ENCODE measurements around the gene COX7B.
"Not testable (repeated sequence)": the region's sequence is repeated elsewhere in the genome, so short reads cannot be mapped to it uniquely, and the experiment has no call there.

The COX7B gene, protein sequence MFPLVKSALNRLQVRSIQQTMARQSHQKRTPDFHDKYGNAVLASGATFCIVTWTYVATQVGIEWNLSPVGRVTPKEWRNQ

GRCh38 chrX:77899081-77899828, at the start of gene COX7B:
Gene COX7B (plus strand): TSS chrX:77899468. CDS start chrX:77899554, 86 bp downstream.
- DNase-seq (ENCODE audit: low read depth): no peak

DNA sequence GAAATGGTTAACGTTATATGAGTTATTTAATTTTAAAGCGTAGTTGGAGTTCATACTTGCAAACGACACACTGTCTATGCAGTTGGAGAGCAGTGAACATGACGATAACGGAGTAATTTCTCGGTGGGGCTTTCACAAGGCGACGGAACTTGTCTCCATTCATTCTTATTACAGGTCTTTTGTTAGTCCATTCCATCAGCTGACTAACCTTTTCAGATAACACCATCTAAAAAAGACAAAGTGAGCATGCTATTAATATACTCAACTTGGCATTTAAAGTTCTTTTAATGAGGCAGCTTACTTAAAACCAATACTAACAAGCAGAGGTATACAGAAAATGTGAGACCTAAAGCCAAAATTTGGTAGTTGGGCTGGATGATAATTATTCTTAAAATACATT, 23.9 kb upstream of the COX7B start:
- DNase-seq (ENCODE audit: low read depth): no peak

GRCh38 chrX:77881418-77881817, 17.9 kb upstream of the COX7B start:
- not testable (repeated sequence) for DNase-seq (ENCODE audit: low read depth)

- no peak for DNase-seq (ENCODE audit: low read depth)
Measured at GRCh38 chrX:77892887-77893286, 6.4 kb upstream of the COX7B start.

- DNase-seq (ENCODE audit: low read depth): no peak
Measured at GRCh38 chrX:77893713-77894112, 5.6 kb upstream of the COX7B start.

DNA sequence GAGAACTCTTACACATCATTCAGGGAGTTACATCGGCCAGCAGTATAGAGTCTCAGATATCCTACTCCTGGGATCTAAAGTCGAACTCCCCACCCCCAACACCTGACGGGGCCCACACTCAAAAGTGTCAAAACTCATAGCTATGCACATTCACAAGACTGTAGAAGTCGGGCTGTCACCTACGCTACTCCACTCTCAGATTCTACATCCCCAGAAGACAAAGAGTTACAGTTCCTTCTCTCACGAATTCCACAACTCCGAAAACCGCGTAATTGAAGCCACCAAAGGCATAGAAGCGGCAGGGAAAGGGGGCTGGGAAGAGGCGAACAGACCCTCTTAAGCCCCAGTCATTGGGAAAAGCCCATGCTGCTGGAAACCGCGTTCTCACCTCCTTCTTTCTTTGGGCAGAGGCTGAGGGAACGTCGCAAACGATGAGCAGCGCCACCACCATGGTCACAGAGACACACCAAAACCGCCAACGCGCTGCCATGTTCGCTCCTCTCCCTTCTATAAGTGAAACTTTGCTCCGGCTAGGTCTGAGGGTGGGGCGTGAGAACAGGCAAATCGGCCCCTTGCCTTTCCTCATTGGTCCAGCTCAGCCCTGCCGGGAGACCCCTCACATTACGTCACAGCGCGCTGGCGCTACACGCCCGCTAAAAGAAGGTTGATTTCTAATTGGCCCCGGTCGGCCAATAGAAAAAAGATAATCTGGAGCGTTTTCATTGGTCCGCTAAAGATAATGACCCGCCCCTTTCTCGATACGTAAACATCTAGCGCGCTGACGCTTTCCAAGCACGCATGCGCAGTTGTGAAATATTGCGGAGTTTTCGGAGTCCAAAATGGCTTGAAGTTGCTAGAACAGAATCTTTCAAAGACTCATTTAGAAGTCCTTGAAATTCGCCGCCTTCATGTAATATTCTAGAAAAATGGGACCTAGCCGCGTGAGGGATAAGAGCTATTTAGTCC, 4.1 kb upstream of the COX7B start, which contains the start of gene MAGT1:
TSS of gene MAGT1 (minus strand) at position 515 of the 966 bp plus-strand sequence. CDS start at position 490, 25 bp downstream.
- DNase-seq (ENCODE audit: low read depth): peak; percentile 64

DNA sequence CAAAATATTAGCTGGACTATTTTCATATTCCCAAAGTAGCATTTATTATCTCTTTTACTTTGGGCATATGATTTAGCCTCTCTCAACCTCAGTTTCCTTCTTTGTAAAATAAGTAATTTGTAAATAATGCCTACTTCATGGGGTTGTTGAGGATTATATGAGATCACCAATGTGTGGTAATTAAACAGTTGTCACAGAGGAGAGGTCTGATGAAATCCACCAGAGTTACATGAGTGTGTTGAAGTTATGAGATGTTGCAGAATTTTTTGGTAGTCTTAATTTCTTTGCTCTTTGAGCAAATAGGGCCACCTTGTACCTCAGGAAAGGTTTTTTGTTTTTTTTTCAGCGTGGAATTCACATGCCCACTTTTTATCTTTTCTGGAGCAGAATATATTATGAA, 1.4 kb downstream of the COX7B start:
- DNase-seq (ENCODE audit: low read depth): no peak

DNA sequence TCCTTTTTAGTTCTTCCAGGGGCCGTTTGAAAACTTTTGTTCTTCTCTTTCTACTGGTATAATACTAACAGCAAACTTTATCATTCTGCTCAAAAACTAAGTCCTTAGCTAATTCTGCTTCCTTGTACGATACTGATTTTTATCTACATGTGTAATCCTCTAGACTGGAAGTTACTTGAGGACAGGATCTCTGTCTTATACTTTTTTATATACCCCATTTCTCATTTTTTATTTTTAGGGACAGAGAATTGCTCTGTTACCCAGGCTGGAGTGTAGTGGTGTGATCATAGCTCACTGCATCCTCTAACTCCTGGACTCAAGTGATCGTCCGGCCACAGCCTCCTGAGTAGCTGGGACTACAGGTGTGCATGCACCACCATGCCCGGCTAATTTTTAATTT, 2.2 kb downstream of the COX7B start:
- no peak for DNase-seq (ENCODE audit: low read depth)

DNA sequence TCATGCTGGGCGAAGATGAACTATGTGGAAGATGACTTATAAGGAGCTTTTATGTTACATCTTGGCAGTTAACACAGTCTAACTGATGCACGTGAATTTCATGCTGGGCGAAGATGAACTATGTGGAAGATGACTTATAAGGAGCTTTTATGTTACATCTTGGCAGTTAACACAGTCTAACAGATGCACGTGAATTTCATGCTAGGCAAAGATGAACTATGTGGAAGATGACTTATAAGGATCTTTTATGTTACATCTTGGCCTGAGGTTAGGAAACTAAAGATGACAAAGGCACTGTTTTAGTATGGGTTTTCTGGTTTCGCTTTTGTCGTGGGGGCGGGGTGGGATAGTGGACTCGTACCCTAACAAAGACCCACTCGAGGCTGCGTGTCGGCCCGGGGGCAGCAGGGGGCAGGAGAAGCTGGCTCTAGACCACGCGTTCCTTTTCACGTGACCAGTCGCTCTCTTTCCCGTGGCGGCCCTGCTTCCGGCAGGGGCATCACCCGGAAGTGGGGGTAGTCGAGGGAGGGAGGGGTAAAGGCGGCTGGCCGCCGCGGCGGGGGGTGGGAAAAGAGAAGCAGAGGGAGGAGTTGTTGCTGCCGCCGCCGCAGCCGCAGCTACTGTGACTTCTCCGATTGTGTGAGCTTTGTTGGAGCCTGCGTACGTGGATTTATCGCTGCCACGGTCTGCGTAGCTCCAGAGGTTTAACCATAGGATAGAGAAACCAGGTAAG, 11.0 kb downstream of the COX7B start, which contains the start of gene ATP7A:
TSS of gene ATP7A (plus strand) at position 586 of the 733 bp plus-strand sequence. CDS start 60,949 bp downstream, outside the sequence.
- DNase-seq (ENCODE audit: low read depth): peak; percentile 76

- DNase-seq (ENCODE audit: low read depth): no peak
Measured at GRCh38 chrX:77917294-77917933, 18.1 kb downstream of the COX7B start.

DNA sequence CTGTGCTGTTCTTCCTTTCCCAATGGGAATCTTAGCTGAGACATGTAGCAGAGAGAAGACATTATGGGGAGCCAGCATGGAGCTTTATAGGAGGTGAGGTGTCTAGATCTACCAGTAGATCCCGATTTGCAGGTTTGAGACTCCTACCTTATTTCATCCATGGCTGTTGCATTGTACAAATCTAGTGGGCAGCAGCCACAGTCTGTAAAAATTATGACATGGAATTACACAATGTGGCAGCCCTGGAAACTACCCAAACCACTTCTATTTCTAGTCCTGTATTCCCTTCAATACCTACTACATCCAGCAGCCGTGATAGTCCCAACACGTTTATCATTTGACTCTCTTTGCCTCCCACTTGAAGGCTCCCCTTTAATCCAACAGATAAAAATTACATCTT, 19.3 kb downstream of the COX7B start:
- no peak for DNase-seq (ENCODE audit: low read depth)

DNA sequence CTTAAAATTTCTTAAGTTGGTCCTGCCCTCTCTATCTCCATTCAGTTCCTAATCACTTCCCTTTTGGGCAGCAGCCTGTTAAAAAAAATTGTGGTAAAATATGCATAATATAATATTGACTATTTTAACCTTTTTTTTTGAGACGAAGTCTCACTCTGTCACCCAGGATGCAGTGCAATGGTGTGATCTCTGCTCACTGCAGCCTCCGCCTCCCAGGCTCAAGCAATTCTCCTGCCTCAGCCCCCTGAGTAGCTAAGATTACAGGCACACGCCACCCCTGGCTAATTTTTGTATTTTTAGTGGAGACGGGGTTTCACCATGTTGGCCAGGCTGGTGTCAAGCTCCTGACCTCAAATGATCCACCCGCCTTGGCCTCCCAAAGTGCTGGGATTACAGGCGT, 20.1 kb downstream of the COX7B start:
- DNase-seq (ENCODE audit: low read depth): not testable (repeated sequence)

DNA sequence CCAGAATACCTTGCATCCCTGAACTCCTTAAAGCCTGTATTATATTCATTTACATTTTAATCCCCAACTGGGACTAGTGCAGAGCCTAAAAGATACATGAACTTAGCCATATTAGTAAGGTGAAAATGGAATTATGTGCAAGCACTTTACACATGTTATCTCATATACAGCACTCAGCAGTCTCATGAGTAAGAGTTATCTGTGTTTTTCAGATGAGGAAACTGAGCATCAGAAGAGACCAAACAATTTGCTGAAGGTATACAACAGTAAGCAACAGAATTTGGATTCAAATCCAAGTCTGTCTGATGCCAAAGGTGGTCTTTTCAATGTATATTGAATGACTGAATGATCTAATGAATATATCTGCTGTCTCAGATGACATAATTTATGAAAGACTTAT, 23.5 kb downstream of the COX7B start:
- DNase-seq (ENCODE audit: low read depth): no peak

- no peak for DNase-seq (ENCODE audit: low read depth)
Measured at GRCh38 chrX:77924320-77924859, 25.1 kb downstream of the COX7B start.

- DNase-seq (ENCODE audit: low read depth): no peak
Measured at GRCh38 chrX:77925764-77926163, 26.5 kb downstream of the COX7B start.

- DNase-seq (ENCODE audit: low read depth): no peak
Measured at GRCh38 chrX:77930581-77930980, 31.3 kb downstream of the COX7B start.

DNA sequence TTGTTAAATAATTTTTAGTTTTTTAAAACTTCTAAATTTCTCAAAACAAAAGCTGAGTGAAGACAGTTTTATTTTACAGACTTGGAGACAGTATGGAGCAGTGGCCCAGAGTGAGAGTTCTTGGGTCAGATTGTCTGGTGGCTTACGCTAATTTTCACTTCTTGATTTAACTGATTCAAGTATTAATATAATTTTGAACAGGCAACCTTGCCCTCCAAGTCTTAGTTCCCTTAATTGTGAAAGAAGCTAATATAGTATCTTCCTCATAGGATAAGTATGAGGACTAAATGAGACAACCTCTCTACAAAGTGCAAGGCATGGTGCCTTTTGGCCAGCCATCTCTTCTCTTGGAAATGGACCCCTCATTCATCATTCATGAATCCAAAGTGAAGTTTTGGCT, 36.6 kb downstream of the COX7B start:
- no peak for DNase-seq (ENCODE audit: low read depth)

- no peak for DNase-seq (ENCODE audit: low read depth)
Measured at GRCh38 chrX:77936299-77936698, 37.0 kb downstream of the COX7B start.

DNA sequence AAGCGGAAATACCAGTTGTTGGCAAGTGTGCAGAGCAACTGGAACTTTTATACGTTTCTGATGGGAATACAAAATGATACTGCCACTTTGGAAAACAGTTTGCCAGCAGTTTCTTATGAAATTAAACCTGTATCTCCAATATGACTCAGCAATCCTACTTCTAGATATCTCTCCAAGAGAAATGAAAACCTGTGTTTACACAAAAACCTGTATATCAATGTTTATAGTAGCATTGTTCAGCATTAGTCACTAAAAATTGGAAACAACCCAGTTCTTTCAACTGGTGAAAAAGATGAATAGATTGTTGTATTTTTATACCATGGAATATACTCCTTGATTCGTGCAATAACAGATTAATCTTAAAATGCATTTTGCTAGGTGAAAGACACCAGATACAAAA, 38.0 kb downstream of the COX7B start:
- DNase-seq (ENCODE audit: low read depth): no peak

DNA sequence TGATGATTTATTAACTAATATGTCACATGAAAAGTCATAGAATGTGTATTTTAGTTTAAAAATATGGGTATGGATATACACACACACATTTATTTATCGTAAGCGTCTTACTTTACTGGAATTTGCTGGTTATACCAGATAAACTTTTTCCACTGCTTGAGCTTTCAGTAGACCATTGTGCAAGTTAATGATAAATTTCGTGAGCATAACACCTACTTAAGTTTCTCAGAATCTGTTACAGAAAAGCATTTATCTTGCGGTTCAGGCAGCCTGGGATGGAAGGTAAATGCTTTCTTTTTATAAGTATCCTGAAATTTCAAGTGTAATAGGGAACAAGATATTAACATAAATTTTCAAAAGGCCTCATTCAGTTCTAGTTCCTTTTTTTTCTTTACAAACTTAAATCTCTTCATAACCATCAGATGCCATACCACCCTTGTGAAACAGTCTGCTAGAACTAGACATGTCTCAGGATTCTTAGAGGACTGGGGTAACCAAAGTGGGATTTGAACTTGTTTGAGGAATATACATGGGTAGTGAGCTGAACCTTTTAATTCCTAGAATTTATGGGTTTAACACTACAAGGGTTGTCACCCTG, 38.9 kb downstream of the COX7B start:
- DNase-seq (ENCODE audit: low read depth): no peak

GRCh38 chrX:77945031-77945430, 45.8 kb downstream of the COX7B start:
- not testable (repeated sequence) for DNase-seq (ENCODE audit: low read depth)

All from stimulated activated CD8-positive, alpha-beta memory T cell treated with anti-CD3 and anti-CD28 coated beads, Interleukin-7, amount 100 ng/mL, for 24 hours (primary cell).